ENCODE results near the gene STARD10. TPM values are rescaled to one million over a fixed set of nuclear protein-coding genes. Genes with fewer than 3 reads are reported as not detected.

The STARD10 gene
- total and polyA plus RNA-seq, 11 donors: 35.2 to 237 (median 55.2) TPM

- DNase-seq: peak; percentile 57 to 82 (median 67)
- H3K9me3 ChIP-seq: no peaks in the 10 kb centered on the region
- peaks cover 0 to 84% (median 24%) of the 10 kb centered on the region in 12 donors for H3K4me1 ChIP-seq
- WGBS, 4 donors: 33 to 42% (median 40%) methylated on average over 5 of the region's 5 CpGs
- peak overlapping the region in 8 of 12 donors; percentile 49 to 93 (median 67) for H3K27ac ChIP-seq
- peak; percentile 19 to 62 (median 44) for ATAC-seq
- TF ChIP-seq CTCF (IDR thresholded peaks at IDR 0.05): no peak
- TF ChIP-seq POLR2A (IDR thresholded peaks at IDR 0.05): peak in 1 of 2 donors; percentile 13
- no peaks in the 10 kb centered on the region for H3K27me3 ChIP-seq
- intact Hi-C loops (cut with DNase I): loop anchor here in 1 of 10 donors (5.0 kb wide), 1 partner anchor 41 kb away; no protein-coding TSS in a partner anchor
- peaks cover 0 to 4% (median 0%) of the 10 kb centered on the region in 9 donors for H3K36me3 ChIP-seq
- peak overlapping the region in 1 of 12 donors; percentile 57 for H3K4me3 ChIP-seq
These were observed 57.3 kb downstream of the STARD10 start for GRCh38 chr11:72736452-72737069.

GRCh38 chr11:72735495-72736027 lies 58.3 kb downstream of the STARD10 start:
- 52 to 63% (median 56%) methylated on average over 8 of the region's 8 CpGs for WGBS, 4 donors
- peak; percentile 82 to 90 (median 86) for ATAC-seq
- no peaks in the 10 kb centered on the region for H3K27me3 ChIP-seq
- H3K4me1 ChIP-seq: peaks cover 0 to 74% (median 21%) of the 10 kb centered on the region in 12 donors
- peak; percentile 28 to 87 (median 64) for DNase-seq
- H3K4me3 ChIP-seq: peak overlapping the region in 1 of 12 donors; percentile 57
- H3K9me3 ChIP-seq: no peaks in the 10 kb centered on the region
- TF ChIP-seq POLR2A (IDR thresholded peaks at IDR 0.05) (no peak), CTCF (IDR thresholded peaks at IDR 0.05) (no peak)
- H3K36me3 ChIP-seq: peaks cover 0 to 4% (median 0%) of the 10 kb centered on the region in 9 donors
- peak overlapping the region in 11 of 12 donors; percentile 33 to 93 (median 65) for H3K27ac ChIP-seq
- intact Hi-C loops (cut with DNase I): loop anchor here in 1 of 10 donors (5.0 kb wide), 1 partner anchor 42 kb away; no protein-coding TSS in a partner anchor

- H3K4me1 ChIP-seq: peaks cover 0 to 53% (median 14%) of the 10 kb centered on the region in 12 donors
- H3K9me3 ChIP-seq: no peaks in the 10 kb centered on the region
- TF ChIP-seq CTCF (IDR thresholded peaks at IDR 0.05): no peak
- TF ChIP-seq POLR2A (IDR thresholded peaks at IDR 0.05): no peak
- no peak overlapping the region for H3K27ac ChIP-seq
- no peak overlapping the region for H3K4me3 ChIP-seq
- H3K36me3 ChIP-seq: peaks cover 0 to 4% (median 0%) of the 10 kb centered on the region in 9 donors
- intact Hi-C loops (cut with DNase I): no loop called here
- 93 to 97% (median 94%) methylated on average over 8 to 10 of the region's 10 CpGs for WGBS, 4 donors
- DNase-seq (peak in 2 of 5 donors; percentile 16 to 17), ATAC-seq (no peak)
- no peaks in the 10 kb centered on the region for H3K27me3 ChIP-seq
These were observed 61.5 kb downstream of the STARD10 start for GRCh38 chr11:72732329-72732728.

GRCh38 chr11:72730737-72731136 lies 63.1 kb downstream of the STARD10 start:
- 70 to 84% (median 84%) methylated on average over 2 of the region's 2 CpGs for WGBS, 4 donors
- H3K36me3 ChIP-seq: peaks cover 0 to 13% (median 0%) of the 10 kb centered on the region in 9 donors
- peaks cover 0 to 41% (median 7%) of the 10 kb centered on the region in 12 donors for H3K4me1 ChIP-seq
- ATAC-seq (no peak), DNase-seq (no peak)
- intact Hi-C loops (cut with DNase I): no loop called here
- no peak overlapping the region for H3K27ac ChIP-seq
- H3K9me3 ChIP-seq: no peaks in the 10 kb centered on the region
- H3K27me3 ChIP-seq: no peaks in the 10 kb centered on the region
- no peak overlapping the region for H3K4me3 ChIP-seq
- TF ChIP-seq POLR2A (IDR thresholded peaks at IDR 0.05): no peak
- no peak for TF ChIP-seq CTCF (IDR thresholded peaks at IDR 0.05)

Data from heart left ventricle (tissue), 16 donors.